Measurements from ENCODE around the gene GDPGP1. TPM values are rescaled to one million over a fixed set of nuclear protein-coding genes. Genes with fewer than 3 reads are reported as not detected.
A peak's percentile ranks its signal among the peaks of the same experiment; 100 is the strongest.

The GDPGP1 gene
- polyA plus RNA-seq, 2 donors = 2.1 to 2.2 TPM

GRCh38 chr15:90211440-90212143, 22.4 kb upstream of the GDPGP1 start:
- no peaks in the 10 kb centered on the region for H3K27me3 ChIP-seq (ENCODE audit: control insufficient read depth in 1 of 2, insufficient read depth in 2 of 2, low read length in 2 of 2)
- no peaks in the 10 kb centered on the region for H3K9me3 ChIP-seq (ENCODE audit: control insufficient read depth in 2 of 2, insufficient read depth in 1 of 2, low read depth in 1 of 2, low read length in 1 of 2)
- peak overlapping the region; percentile 98 for H3K27ac ChIP-seq (ENCODE audit: low read depth in 2 of 2, low read length in 1 of 2)
- WGBS, 2 donors = 33 to 38% methylated on average over 13 of the region's 13 CpGs
- peaks cover 4 to 23% of the 10 kb centered on the region in 2 donors for H3K36me3 ChIP-seq (ENCODE audit: control insufficient read depth in 2 of 2, insufficient read depth in 2 of 2, low read length in 1 of 2)
- peak overlapping the region in 1 of 2 donors; percentile 7 for H3K4me3 ChIP-seq (ENCODE audit: low read depth in 1 of 2, low read length in 2 of 2)
- H3K4me1 ChIP-seq (ENCODE audit: control insufficient read depth in 2 of 2, insufficient read depth in 2 of 2, low read length in 1 of 2) = peaks cover 11 to 34% of the 10 kb centered on the region in 2 donors

- peaks cover 0 to 22% of the 10 kb centered on the region in 2 donors for H3K36me3 ChIP-seq (ENCODE audit: control insufficient read depth in 2 of 2, insufficient read depth in 2 of 2, low read length in 1 of 2)
- no peaks in the 10 kb centered on the region for H3K9me3 ChIP-seq (ENCODE audit: control insufficient read depth in 2 of 2, insufficient read depth in 1 of 2, low read depth in 1 of 2, low read length in 1 of 2)
- no peaks in the 10 kb centered on the region for H3K27me3 ChIP-seq (ENCODE audit: control insufficient read depth in 1 of 2, insufficient read depth in 2 of 2, low read length in 2 of 2)
- 47 to 58% methylated on average over 35 of the region's 35 CpGs for WGBS, 2 donors
- peaks cover 11 to 36% of the 10 kb centered on the region in 2 donors for H3K4me1 ChIP-seq (ENCODE audit: control insufficient read depth in 2 of 2, insufficient read depth in 2 of 2, low read length in 1 of 2)
- peak overlapping the region; percentile 98 for H3K27ac ChIP-seq (ENCODE audit: low read depth in 2 of 2, low read length in 1 of 2)
- peak overlapping the region in 1 of 2 donors; percentile 7 for H3K4me3 ChIP-seq (ENCODE audit: low read depth in 1 of 2, low read length in 2 of 2)
These were observed 21.5 kb upstream of the GDPGP1 start for GRCh38 chr15:90212221-90213098.

- Histone ChIP-seq H3K27me3 (ENCODE audit: control insufficient read depth in 1 of 2, insufficient read depth in 2 of 2, low read length in 2 of 2) (no peaks in the 10 kb centered on the region), H3K9me3 (ENCODE audit: control insufficient read depth in 2 of 2, insufficient read depth in 1 of 2, low read depth in 1 of 2, low read length in 1 of 2) (no peaks in the 10 kb centered on the region), H3K4me1 (ENCODE audit: control insufficient read depth in 2 of 2, insufficient read depth in 2 of 2, low read length in 1 of 2) (peaks cover 11 to 37% of the 10 kb centered on the region in 2 donors), H3K27ac (ENCODE audit: low read depth in 2 of 2, low read length in 1 of 2) (peak overlapping the region; percentile 98), H3K36me3 (ENCODE audit: control insufficient read depth in 2 of 2, insufficient read depth in 2 of 2, low read length in 1 of 2) (peaks cover 3 to 30% of the 10 kb centered on the region in 2 donors), H3K4me3 (ENCODE audit: low read depth in 1 of 2, low read length in 2 of 2) (no peak overlapping the region)
- 40 to 43% methylated on average over 12 of the region's 12 CpGs for WGBS, 2 donors
These were observed 20.7 kb upstream of the GDPGP1 start for GRCh38 chr15:90213122-90213817.

GRCh38 chr15:90213818-90214204, 20.2 kb upstream of the GDPGP1 start:
- peak overlapping the region; percentile 98 for H3K27ac ChIP-seq (ENCODE audit: low read depth in 2 of 2, low read length in 1 of 2)
- H3K4me3 ChIP-seq (ENCODE audit: low read depth in 1 of 2, low read length in 2 of 2) = no peak overlapping the region
- WGBS, 2 donors = 45 to 53% methylated on average over 11 of the region's 11 CpGs
- no peaks in the 10 kb centered on the region for H3K27me3 ChIP-seq (ENCODE audit: control insufficient read depth in 1 of 2, insufficient read depth in 2 of 2, low read length in 2 of 2)
- no peaks in the 10 kb centered on the region for H3K9me3 ChIP-seq (ENCODE audit: control insufficient read depth in 2 of 2, insufficient read depth in 1 of 2, low read depth in 1 of 2, low read length in 1 of 2)
- peaks cover 3 to 30% of the 10 kb centered on the region in 2 donors for H3K36me3 ChIP-seq (ENCODE audit: control insufficient read depth in 2 of 2, insufficient read depth in 2 of 2, low read length in 1 of 2)
- H3K4me1 ChIP-seq (ENCODE audit: control insufficient read depth in 2 of 2, insufficient read depth in 2 of 2, low read length in 1 of 2) = peaks cover 11 to 36% of the 10 kb centered on the region in 2 donors

GRCh38 chr15:90214553-90215196, 19.3 kb upstream of the GDPGP1 start:
- H3K9me3 ChIP-seq (ENCODE audit: control insufficient read depth in 2 of 2, insufficient read depth in 1 of 2, low read depth in 1 of 2, low read length in 1 of 2) = no peaks in the 10 kb centered on the region
- WGBS, 2 donors = 60 to 64% methylated on average over 8 of the region's 8 CpGs
- peaks cover 11 to 34% of the 10 kb centered on the region in 2 donors for H3K4me1 ChIP-seq (ENCODE audit: control insufficient read depth in 2 of 2, insufficient read depth in 2 of 2, low read length in 1 of 2)
- H3K36me3 ChIP-seq (ENCODE audit: control insufficient read depth in 2 of 2, insufficient read depth in 2 of 2, low read length in 1 of 2) = peaks cover 3 to 34% of the 10 kb centered on the region in 2 donors
- H3K27me3 ChIP-seq (ENCODE audit: control insufficient read depth in 1 of 2, insufficient read depth in 2 of 2, low read length in 2 of 2) = no peaks in the 10 kb centered on the region
- H3K4me3 ChIP-seq (ENCODE audit: low read depth in 1 of 2, low read length in 2 of 2) = no peak overlapping the region
- peak overlapping the region; percentile 36 to 88 for H3K27ac ChIP-seq (ENCODE audit: low read depth in 2 of 2, low read length in 1 of 2)

GRCh38 chr15:90217671-90218394, 16.2 kb upstream of the GDPGP1 start:
- WGBS, 2 donors = 57 to 72% methylated on average over 9 of the region's 9 CpGs
- Histone ChIP-seq H3K4me3 (ENCODE audit: low read depth in 1 of 2, low read length in 2 of 2) (no peak overlapping the region), H3K27ac (ENCODE audit: low read depth in 2 of 2, low read length in 1 of 2) (peak overlapping the region; percentile 33 to 78), H3K27me3 (ENCODE audit: control insufficient read depth in 1 of 2, insufficient read depth in 2 of 2, low read length in 2 of 2) (no peaks in the 10 kb centered on the region), H3K9me3 (ENCODE audit: control insufficient read depth in 2 of 2, insufficient read depth in 1 of 2, low read depth in 1 of 2, low read length in 1 of 2) (no peaks in the 10 kb centered on the region), H3K36me3 (ENCODE audit: control insufficient read depth in 2 of 2, insufficient read depth in 2 of 2, low read length in 1 of 2) (peaks cover 3 to 33% of the 10 kb centered on the region in 2 donors), H3K4me1 (ENCODE audit: control insufficient read depth in 2 of 2, insufficient read depth in 2 of 2, low read length in 1 of 2) (peaks cover 7 to 18% of the 10 kb centered on the region in 2 donors)

GRCh38 chr15:90219421-90220141, 14.4 kb upstream of the GDPGP1 start:
- Histone ChIP-seq H3K9me3 (ENCODE audit: control insufficient read depth in 2 of 2, insufficient read depth in 1 of 2, low read depth in 1 of 2, low read length in 1 of 2) (no peaks in the 10 kb centered on the region), H3K4me1 (ENCODE audit: control insufficient read depth in 2 of 2, insufficient read depth in 2 of 2, low read length in 1 of 2) (peaks cover 7 to 18% of the 10 kb centered on the region in 2 donors), H3K27ac (ENCODE audit: low read depth in 2 of 2, low read length in 1 of 2) (peak overlapping the region in 1 of 2 donors; percentile 63), H3K36me3 (ENCODE audit: control insufficient read depth in 2 of 2, insufficient read depth in 2 of 2, low read length in 1 of 2) (peaks cover 10 to 50% of the 10 kb centered on the region in 2 donors), H3K4me3 (ENCODE audit: low read depth in 1 of 2, low read length in 2 of 2) (no peak overlapping the region), H3K27me3 (ENCODE audit: control insufficient read depth in 1 of 2, insufficient read depth in 2 of 2, low read length in 2 of 2) (no peaks in the 10 kb centered on the region)
- 65 to 67% methylated on average over 17 of the region's 17 CpGs for WGBS, 2 donors

- Histone ChIP-seq H3K36me3 (ENCODE audit: control insufficient read depth in 2 of 2, insufficient read depth in 2 of 2, low read length in 1 of 2) (peaks cover 18 to 62% of the 10 kb centered on the region in 2 donors), H3K4me3 (ENCODE audit: low read depth in 1 of 2, low read length in 2 of 2) (no peak overlapping the region), H3K27me3 (ENCODE audit: control insufficient read depth in 1 of 2, insufficient read depth in 2 of 2, low read length in 2 of 2) (no peaks in the 10 kb centered on the region), H3K9me3 (ENCODE audit: control insufficient read depth in 2 of 2, insufficient read depth in 1 of 2, low read depth in 1 of 2, low read length in 1 of 2) (no peaks in the 10 kb centered on the region), H3K27ac (ENCODE audit: low read depth in 2 of 2, low read length in 1 of 2) (peak overlapping the region; percentile 35 to 88), H3K4me1 (ENCODE audit: control insufficient read depth in 2 of 2, insufficient read depth in 2 of 2, low read length in 1 of 2) (peaks cover 7 to 18% of the 10 kb centered on the region in 2 donors)
- WGBS, 2 donors = 43 to 46% methylated on average over 14 of the region's 14 CpGs
These were observed 12.6 kb upstream of the GDPGP1 start for GRCh38 chr15:90221246-90221900.

Data from esophagus (tissue), 2 donors.